PC-9 (cell line): Measurements from ENCODE around the gene POMT1.
"Not testable (repeated sequence)": the region's sequence is repeated elsewhere in the genome, so short reads cannot be mapped to it uniquely, and the experiment has no call there.

ENCODE experiments used
- EZH2 ChIP-seq: fragments of 200-600 bp; sonication (generic); IDR thresholded peaks from 2 replicates; pipeline ENCODE4 v1.8.0; 2017; ENCODE audit warnings: antibody characterized with exemption, low read depth
- TF ChIP-seq, protein P1 (sequence below): fragments of 200-600 bp; sonication (generic); conservative IDR thresholded peaks from 2 replicates; pipeline ENCODE4 v1.6.1; 2017; ENCODE audit warnings: mixed run types, antibody characterized with exemption, mild to moderate bottlenecking, moderate library complexity

DNA sequence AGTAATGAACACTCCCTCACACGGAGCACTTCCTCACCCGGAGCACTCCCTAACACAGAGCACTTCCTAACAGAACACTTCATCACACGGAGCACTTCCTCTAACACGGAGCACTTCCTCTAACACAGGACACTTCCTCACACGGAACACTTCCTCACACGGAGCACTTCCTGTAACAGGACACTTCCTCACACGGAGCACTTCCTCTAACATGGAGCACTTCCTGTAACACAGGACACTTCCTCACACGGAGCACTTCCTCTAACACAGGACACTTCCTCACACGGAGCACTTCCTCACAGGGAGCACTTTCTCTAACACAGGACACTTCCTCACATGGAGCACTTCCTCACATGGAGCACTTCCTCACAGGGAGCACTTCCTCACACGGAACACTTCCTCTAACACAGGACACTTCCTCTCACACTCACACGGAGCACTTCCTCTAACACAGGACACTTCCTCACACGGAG, 12.9 kb downstream of the POMT1 start:
- TF ChIP-seq, protein P1, sequence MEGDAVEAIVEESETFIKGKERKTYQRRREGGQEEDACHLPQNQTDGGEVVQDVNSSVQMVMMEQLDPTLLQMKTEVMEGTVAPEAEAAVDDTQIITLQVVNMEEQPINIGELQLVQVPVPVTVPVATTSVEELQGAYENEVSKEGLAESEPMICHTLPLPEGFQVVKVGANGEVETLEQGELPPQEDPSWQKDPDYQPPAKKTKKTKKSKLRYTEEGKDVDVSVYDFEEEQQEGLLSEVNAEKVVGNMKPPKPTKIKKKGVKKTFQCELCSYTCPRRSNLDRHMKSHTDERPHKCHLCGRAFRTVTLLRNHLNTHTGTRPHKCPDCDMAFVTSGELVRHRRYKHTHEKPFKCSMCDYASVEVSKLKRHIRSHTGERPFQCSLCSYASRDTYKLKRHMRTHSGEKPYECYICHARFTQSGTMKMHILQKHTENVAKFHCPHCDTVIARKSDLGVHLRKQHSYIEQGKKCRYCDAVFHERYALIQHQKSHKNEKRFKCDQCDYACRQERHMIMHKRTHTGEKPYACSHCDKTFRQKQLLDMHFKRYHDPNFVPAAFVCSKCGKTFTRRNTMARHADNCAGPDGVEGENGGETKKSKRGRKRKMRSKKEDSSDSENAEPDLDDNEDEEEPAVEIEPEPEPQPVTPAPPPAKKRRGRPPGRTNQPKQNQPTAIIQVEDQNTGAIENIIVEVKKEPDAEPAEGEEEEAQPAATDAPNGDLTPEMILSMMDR: not testable (repeated sequence)
- not testable (repeated sequence) for TF ChIP-seq EZH2
